ENCODE measurements around the gene ACTL8.

The ACTL8 gene

DNA sequence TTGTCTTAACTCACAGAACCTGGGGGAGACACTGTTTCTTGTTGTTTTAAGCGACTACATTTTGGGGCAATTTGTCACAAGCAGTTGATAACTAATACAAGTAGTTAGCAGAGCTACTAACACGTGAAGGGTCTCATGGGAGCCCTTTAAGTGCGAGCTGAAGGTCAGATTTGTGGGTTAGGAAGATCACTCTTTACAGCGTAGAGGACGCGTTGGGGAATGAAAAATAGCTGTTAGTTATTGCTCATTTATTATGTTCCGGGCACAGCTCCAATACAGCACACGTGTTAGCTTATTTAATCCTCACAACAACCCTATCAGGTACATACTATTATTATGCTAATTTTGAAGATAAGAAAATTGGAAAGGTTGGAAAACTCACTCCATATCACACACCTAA, 95.9 kb downstream of the ACTL8 start:
- no peak for TF ChIP-seq CTCF (IDR thresholded peaks at IDR 0.05; ENCODE audit: extremely low read depth, missing control alignments)
- DNase-seq (ENCODE audit: low spot score), result no peak

- DNase-seq (ENCODE audit: low spot score), result no peak
- no peak for TF ChIP-seq CTCF (IDR thresholded peaks at IDR 0.05; ENCODE audit: extremely low read depth, missing control alignments)
Measured at GRCh38 chr1:17852383-17852782, 97.2 kb downstream of the ACTL8 start.

GRCh38 chr1:17853241-17853935, 98.3 kb downstream of the ACTL8 start:
- TF ChIP-seq CTCF (IDR thresholded peaks at IDR 0.05; ENCODE audit: extremely low read depth, missing control alignments), result no peak
- no peak for DNase-seq (ENCODE audit: low spot score)

- TF ChIP-seq CTCF (IDR thresholded peaks at IDR 0.05; ENCODE audit: extremely low read depth, missing control alignments), result no peak
- DNase-seq (ENCODE audit: low spot score), result no peak
Measured at GRCh38 chr1:17856496-17857108, 101.5 kb downstream of the ACTL8 start.

- DNase-seq (ENCODE audit: low spot score), result no peak
- no peak for TF ChIP-seq CTCF (IDR thresholded peaks at IDR 0.05; ENCODE audit: extremely low read depth, missing control alignments)
Measured at GRCh38 chr1:17857109-17857499, 102.0 kb downstream of the ACTL8 start.

GRCh38 chr1:17857996-17858395, 102.9 kb downstream of the ACTL8 start:
- no peak for DNase-seq (ENCODE audit: low spot score)
- no peak for TF ChIP-seq CTCF (IDR thresholded peaks at IDR 0.05; ENCODE audit: extremely low read depth, missing control alignments)

GRCh38 chr1:17860812-17861211, 105.7 kb downstream of the ACTL8 start:
- TF ChIP-seq CTCF (IDR thresholded peaks at IDR 0.05; ENCODE audit: extremely low read depth, missing control alignments), result no peak
- no peak for DNase-seq (ENCODE audit: low spot score)

Data from GM20000 (cell line).